OCI-LY7 (cell line): ENCODE measurements around the gene CTBP1. TPM values are rescaled to one million over a fixed set of nuclear protein-coding genes. Genes with fewer than 3 reads are reported as not detected.

Experiments used
- BruUV-seq: library from RNA; stranded (reverse); fragments of 400-500 nt; replicated peaks from 2 replicates; lab custom pipeline; 2021; lab: Mats Ljungman, UMichigan
- CTCF ChIA-PET: fragments of 300-600 bp; sonication (Branson Sonifier 250); formaldehyde crosslinking; loops from one replicate; lab custom pipeline; 2022; ENCODE audit warnings: antibody characterized with exemption; ENCODE audit not compliant: unreplicated experiment; lab: Charles Lee
- POLR2A ChIA-PET: fragments of 300-600 bp; sonication (Branson Sonifier 250); formaldehyde crosslinking; loops from one replicate; lab custom pipeline; 2022; ENCODE audit warnings: antibody characterized with exemption; lab: Charles Lee
- DNase-seq: peaks from one replicate; pipeline ENCODE4 v3.0.0-alpha.2; 2015; ENCODE audit warnings: low spot score
- H2AFZ ChIP-seq: fragments of 200-600 bp; sonication (generic), shearing (Covaris generic); 2 replicates; pipeline ENCODE4 v1.6.1; 2014; ENCODE audit warnings: mild to moderate bottlenecking, antibody characterized with exemption, low read length, moderate library complexity
- H3K27ac ChIP-seq: fragments of 200-600 bp; sonication (generic); 2 replicates; pipeline ENCODE4 v1.5.1; 2014; ENCODE audit warnings: mixed run types, low read depth, mild to moderate bottlenecking, moderate library complexity, low read length, inconsistent platforms; ENCODE audit not compliant: poor library complexity, severe bottlenecking
- H3K36me3 ChIP-seq: fragments of 200-600 bp; sonication (generic); 2 replicates; pipeline ENCODE4 v1.6.1; 2014; ENCODE audit warnings: mild to moderate bottlenecking, antibody characterized with exemption, low read length, moderate library complexity, mixed read lengths; ENCODE audit not compliant: insufficient read depth
- H3K4me1 ChIP-seq: fragments of 200-600 bp; sonication (generic); 2 replicates; pipeline ENCODE4 v1.5.1; 2014; ENCODE audit warnings: mild to moderate bottlenecking, low read length; ENCODE audit not compliant: insufficient read depth, poor library complexity, severe bottlenecking
- H3K4me2 ChIP-seq: fragments of 200-600 bp; sonication (generic); 2 replicates; pipeline ENCODE4 v1.6.1; 2014; ENCODE audit warnings: mild to moderate bottlenecking, low read length
- H3K4me3 ChIP-seq: fragments of 200-600 bp; sonication (generic); 2 replicates; pipeline ENCODE4 v1.5.1; 2014; ENCODE audit warnings: mild to moderate bottlenecking, low read depth, low read length; ENCODE audit not compliant: poor library complexity, severe bottlenecking
- H3K79me2 ChIP-seq: fragments of 200-600 bp; sonication (generic); 2 replicates; pipeline ENCODE4 v1.6.1; 2016; ENCODE audit warnings: low read depth, mild to moderate bottlenecking, low read length, moderate library complexity, mixed read lengths; ENCODE audit not compliant: insufficient read depth
- H3K9me2 ChIP-seq: fragments of 200-600 bp; sonication (generic); 2 replicates; pipeline ENCODE4 v1.6.1; 2016; ENCODE audit warnings: mild to moderate bottlenecking, low read length, mixed read lengths; ENCODE audit not compliant: insufficient read depth
- H3K9me3 ChIP-seq: fragments of 200-600 bp; sonication (generic); 2 replicates; pipeline ENCODE4 v1.6.1; 2014; ENCODE audit warnings: mild to moderate bottlenecking, mixed run types, low read length, mixed read lengths
- H4K20me1 ChIP-seq: fragments of 200-600 bp; sonication (generic); 2 replicates; pipeline ENCODE4 v1.6.1; 2014; ENCODE audit warnings: mild to moderate bottlenecking, antibody characterized with exemption, low read length, moderate library complexity, mixed read lengths; ENCODE audit not compliant: insufficient read depth
- EZH2phosphoT487 ChIP-seq: fragments of 200-600 bp; sonication (generic); IDR thresholded peaks from 2 replicates; pipeline ENCODE4 v1.6.1; 2018; ENCODE audit warnings: low read depth, borderline replicate concordance, mild to moderate bottlenecking, mixed run types, antibody characterized with exemption, low read length, moderate library complexity, mixed read lengths
- intact Hi-C: fragments of 100-400 bp; cut with micrococcal nuclease; formaldehyde crosslinking; loops from one replicate; pipeline ENCODE4 v1.10.0; 2022; ENCODE audit not compliant: unreplicated experiment
- total RNA-seq, 2 experiments: library from RNA; depleted of rRNA in 1 of 2; stranded (reverse); fragments of >200 nt in 1 of 2; shearing (Covaris generic) in 1 of 2; gene quantifications; 2 replicates each; pipeline ENCODE4 v1.2.3, GENCODE V29; 2014 to 2022
- TF ChIP-seq, protein P1 (sequence below): fragments of 200-600 bp; sonication (generic); conservative IDR thresholded peaks from 2 replicates; pipeline ENCODE4 v1.5.1; 2014; ENCODE audit warnings: mild to moderate bottlenecking, antibody characterized with exemption, low read length, moderate library complexity, mixed read lengths

Gene CTBP1
- total RNA-seq, 2 experiments from 2014 or later = 238 to 311 TPM

DNA sequence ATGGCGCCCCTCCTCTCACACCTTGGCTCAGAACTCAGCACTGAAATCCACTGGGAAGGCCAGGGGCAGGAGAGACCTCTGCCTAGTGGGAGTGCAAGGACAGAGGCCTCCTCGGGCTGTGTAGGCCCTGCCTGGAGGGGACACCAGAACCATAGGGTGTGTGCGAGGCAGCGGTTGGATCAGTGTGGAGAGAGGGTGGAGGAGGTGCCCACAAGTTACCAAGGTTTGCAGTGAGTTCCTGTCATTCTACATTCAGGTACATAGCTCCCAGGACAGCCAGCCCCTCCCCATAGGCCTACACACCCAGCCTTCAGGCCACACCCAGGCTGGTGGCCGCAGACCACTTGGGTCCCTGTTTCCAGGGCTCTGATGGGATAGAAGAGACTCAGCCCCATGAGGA is 57.3 kb downstream of the CTBP1 start:
- POLR2A ChIA-PET = no interaction called here
- Histone ChIP-seq H2AFZ (no peak overlapping the region), H4K20me1 (no peaks in the 10 kb centered on the region), H3K4me2 (no peak overlapping the region), H3K79me2 (no peaks in the 10 kb centered on the region), H3K36me3 (no peaks in the 10 kb centered on the region), H3K27ac (no peak overlapping the region), H3K4me1 (peaks cover 11% of the 10 kb centered on the region), H3K9me3 (no peaks in the 10 kb centered on the region), H3K4me3 (no peak overlapping the region), H3K9me2 (no peaks in the 10 kb centered on the region)
- DNase-seq = no peak
- no peak for TF ChIP-seq EZH2phosphoT487
- TF ChIP-seq, protein P1, sequence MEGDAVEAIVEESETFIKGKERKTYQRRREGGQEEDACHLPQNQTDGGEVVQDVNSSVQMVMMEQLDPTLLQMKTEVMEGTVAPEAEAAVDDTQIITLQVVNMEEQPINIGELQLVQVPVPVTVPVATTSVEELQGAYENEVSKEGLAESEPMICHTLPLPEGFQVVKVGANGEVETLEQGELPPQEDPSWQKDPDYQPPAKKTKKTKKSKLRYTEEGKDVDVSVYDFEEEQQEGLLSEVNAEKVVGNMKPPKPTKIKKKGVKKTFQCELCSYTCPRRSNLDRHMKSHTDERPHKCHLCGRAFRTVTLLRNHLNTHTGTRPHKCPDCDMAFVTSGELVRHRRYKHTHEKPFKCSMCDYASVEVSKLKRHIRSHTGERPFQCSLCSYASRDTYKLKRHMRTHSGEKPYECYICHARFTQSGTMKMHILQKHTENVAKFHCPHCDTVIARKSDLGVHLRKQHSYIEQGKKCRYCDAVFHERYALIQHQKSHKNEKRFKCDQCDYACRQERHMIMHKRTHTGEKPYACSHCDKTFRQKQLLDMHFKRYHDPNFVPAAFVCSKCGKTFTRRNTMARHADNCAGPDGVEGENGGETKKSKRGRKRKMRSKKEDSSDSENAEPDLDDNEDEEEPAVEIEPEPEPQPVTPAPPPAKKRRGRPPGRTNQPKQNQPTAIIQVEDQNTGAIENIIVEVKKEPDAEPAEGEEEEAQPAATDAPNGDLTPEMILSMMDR = no peak
- BruUV-seq = no TSS peak
- intact Hi-C loops = no loop called here
- CTCF ChIA-PET = no interaction called here

DNA sequence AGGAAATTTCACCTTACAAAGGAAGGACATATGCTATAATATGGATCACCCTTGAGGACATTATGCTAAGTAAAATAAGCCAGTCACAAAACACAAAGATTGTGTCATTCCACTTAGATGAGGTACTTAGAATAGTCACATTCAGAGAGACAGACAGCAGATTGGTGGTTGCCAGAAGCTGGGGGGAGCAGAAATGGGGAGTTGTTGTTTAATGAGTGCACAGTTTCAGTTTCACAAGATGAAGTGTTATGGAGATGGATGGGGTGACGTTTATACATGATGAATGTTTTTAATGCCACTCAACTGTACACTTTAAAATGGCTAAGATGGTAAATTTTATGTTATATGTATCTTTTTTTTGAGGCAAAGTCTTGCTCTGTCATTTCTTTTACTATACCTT is 61.7 kb downstream of the CTBP1 start:
- ChIA-PET POLR2A (no interaction called here), CTCF (no interaction called here)
- Histone ChIP-seq H3K9me3 (peaks cover 4% of the 10 kb centered on the region; the same call in 1 of the 2 replicates), H3K36me3 (no peaks in the 10 kb centered on the region; the same call in 1 of the 2 replicates), H2AFZ (no peak overlapping the region), H3K4me2 (no peak overlapping the region), H4K20me1 (no peaks in the 10 kb centered on the region), H3K4me3 (no peak overlapping the region), H3K9me2 (no peaks in the 10 kb centered on the region), H3K4me1 (peaks cover 19% of the 10 kb centered on the region), H3K27ac (no peak overlapping the region), H3K79me2 (no peaks in the 10 kb centered on the region)
- TF ChIP-seq, protein P1 = no peak
- TF ChIP-seq EZH2phosphoT487 = no peak
- BruUV-seq = no TSS peak
- DNase-seq = no peak
- intact Hi-C loops = no loop called here

DNA sequence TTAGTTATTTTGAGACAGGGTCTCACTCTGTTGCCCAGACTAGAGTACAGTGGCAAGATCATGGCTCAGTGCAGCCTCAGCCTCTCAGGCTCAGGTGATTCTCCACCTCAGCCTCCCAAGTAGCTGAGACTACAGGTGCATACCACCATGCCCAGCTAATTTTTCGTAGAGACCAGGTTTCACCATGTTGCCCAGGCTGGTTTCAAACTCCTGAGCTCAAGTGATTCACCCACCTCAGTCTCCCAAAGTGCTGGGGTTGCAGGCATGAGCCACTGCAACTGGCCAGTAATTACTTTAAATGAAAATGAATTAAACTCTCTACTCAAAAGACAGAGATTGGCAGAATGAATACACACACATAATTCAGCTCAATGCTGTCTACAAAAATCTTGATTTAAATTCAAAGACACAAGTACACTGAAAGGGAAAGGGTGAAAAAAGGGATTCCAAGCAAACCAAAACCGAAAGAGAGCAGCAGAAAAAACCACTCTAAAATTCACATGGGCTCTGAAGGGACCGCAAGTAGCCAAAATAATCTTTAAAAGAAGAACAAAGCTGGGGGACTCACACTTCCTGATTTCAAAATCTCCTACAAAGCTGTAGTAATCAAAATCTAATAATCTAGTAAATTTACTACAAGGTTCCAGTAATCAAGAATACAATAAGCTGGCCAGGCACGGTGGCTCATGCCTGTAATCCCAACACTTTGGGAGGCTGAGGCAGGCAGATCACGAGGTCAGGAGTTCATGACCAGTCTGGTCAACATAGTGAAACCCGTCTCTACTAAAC is 64.8 kb downstream of the CTBP1 start:
- Histone ChIP-seq H3K36me3 (no peaks in the 10 kb centered on the region; the same call in 1 of the 2 replicates), H3K4me3 (no peak overlapping the region), H4K20me1 (no peaks in the 10 kb centered on the region), H2AFZ (peak overlapping the region; percentile 47; the same call in 1 of the 2 replicates), H3K9me2 (no peaks in the 10 kb centered on the region), H3K27ac (no peak overlapping the region), H3K4me1 (peaks cover 15% of the 10 kb centered on the region), H3K4me2 (peak overlapping the region; percentile 43; the same call in 1 of the 2 replicates), H3K9me3 (peaks cover 30% of the 10 kb centered on the region; the same call in 1 of the 2 replicates), H3K79me2 (no peaks in the 10 kb centered on the region)
- peak; percentile 23 for DNase-seq
- intact Hi-C loops = no loop called here
- CTCF ChIA-PET = no interaction called here
- POLR2A ChIA-PET = interaction anchor here (0.6 to 1.8 kb wide), 9 partner anchors 11 to 125 kb away, joined by 3 to 6 read pairs (median 3); no protein-coding TSS in a partner anchor
- no peak for TF ChIP-seq EZH2phosphoT487
- TF ChIP-seq, protein P1 = no peak
- BruUV-seq = no TSS peak
